HG03558 (cell line): ENCODE measurements around the gene ANKZF1.

Experiments
- ATAC-seq: cut with Tn5 transposase; IDR thresholded peaks from one replicate; pipeline ENCODE4 v1.9.1; 2021; ENCODE audit warnings: moderate number of reproducible peaks; ENCODE audit not compliant: unreplicated experiment; ENCODE audit errors: extremely low read depth

The ANKZF1 gene

GRCh38 chr2:219207134-219207883, 22.3 kb upstream of the ANKZF1 start:
- no peak for ATAC-seq

- no peak for ATAC-seq
Observed at GRCh38 chr2:219207884-219208740, 21.5 kb upstream of the ANKZF1 start.

GRCh38 chr2:219209236-219210195, 20.1 kb upstream of the ANKZF1 start:
- no peak for ATAC-seq

GRCh38 chr2:219210196-219210885, 19.3 kb upstream of the ANKZF1 start:
- no peak for ATAC-seq

GRCh38 chr2:219210886-219211362, 18.7 kb upstream of the ANKZF1 start:
- no peak for ATAC-seq

GRCh38 chr2:219213026-219213415, 16.6 kb upstream of the ANKZF1 start:
- ATAC-seq, result no peak

GRCh38 chr2:219213486-219214071, 16.0 kb upstream of the ANKZF1 start:
- ATAC-seq, result no peak

GRCh38 chr2:219214141-219214540, 15.5 kb upstream of the ANKZF1 start:
- no peak for ATAC-seq

GRCh38 chr2:219214786-219215185, 14.8 kb upstream of the ANKZF1 start:
- no peak for ATAC-seq

GRCh38 chr2:219215871-219216534, 13.6 kb upstream of the ANKZF1 start:
- no peak for ATAC-seq

GRCh38 chr2:219216535-219216915, 13.1 kb upstream of the ANKZF1 start:
- ATAC-seq, result no peak

GRCh38 chr2:219218217-219218731, 11.3 kb upstream of the ANKZF1 start:
- no peak for ATAC-seq

GRCh38 chr2:219218732-219219701, 10.6 kb upstream of the ANKZF1 start, which contains the start of gene ABCB6:
TSS of gene ABCB6 (minus strand) at chr2:219218958. CDS start at chr2:219218673, 285 bp downstream.
- ATAC-seq, result no peak

- ATAC-seq, result no peak
Observed at GRCh38 chr2:219219784-219220532, 9.6 kb upstream of the ANKZF1 start.

GRCh38 chr2:219220652-219221402, 8.8 kb upstream of the ANKZF1 start:
- ATAC-seq, result no peak

- no peak for ATAC-seq
Observed at GRCh38 chr2:219221957-219222518, 7.6 kb upstream of the ANKZF1 start.
